Measurements from ENCODE around the gene SF3A2.

The SF3A2 gene

GRCh38 chr19:2255112-2255845 is 18.7 kb downstream of the SF3A2 start:
- DNase-seq, result no peak

DNA sequence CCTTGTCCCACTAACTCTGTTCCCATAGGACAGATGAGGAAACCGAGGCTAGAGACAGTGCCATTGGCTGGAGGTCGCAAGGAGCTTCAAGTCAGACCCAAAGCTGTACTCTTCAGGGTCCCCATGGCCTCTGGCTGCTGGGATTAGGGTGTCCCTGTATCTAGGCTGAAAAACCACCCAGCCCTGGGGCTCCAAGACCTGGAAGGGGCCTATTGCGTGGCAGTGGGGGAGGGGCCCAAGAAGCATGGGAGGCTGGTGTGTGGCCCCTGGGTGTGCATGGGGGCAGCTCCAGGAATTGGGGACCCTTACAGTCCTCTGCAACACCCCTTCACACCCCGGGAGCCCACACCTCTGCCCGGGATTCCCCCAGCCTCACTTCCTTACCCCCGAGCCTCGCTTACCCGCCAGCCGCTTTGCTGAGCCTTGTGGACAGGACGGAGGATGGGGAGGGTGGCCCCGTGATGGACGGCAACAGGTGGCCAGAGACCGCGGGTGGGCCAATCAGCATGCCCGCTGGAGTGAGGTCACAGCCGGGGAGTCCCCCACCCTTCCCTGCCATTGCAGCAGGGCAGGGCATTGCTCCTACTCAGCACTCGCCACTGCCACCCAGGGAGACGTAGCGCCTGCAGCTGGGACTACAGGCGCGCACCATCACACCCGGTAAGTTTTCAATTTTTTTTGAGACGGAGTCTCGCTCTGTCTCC is 19.5 kb downstream of the SF3A2 start, which contains the start of gene JSRP1:
Gene JSRP1 (minus strand): TSS at position 436 of the 704 bp plus-strand sequence. CDS start 1,103 bp downstream, outside the sequence.
- no peak for DNase-seq

GRCh38 chr19:2259336-2259735 is 22.7 kb downstream of the SF3A2 start:
- no peak for DNase-seq

DNA sequence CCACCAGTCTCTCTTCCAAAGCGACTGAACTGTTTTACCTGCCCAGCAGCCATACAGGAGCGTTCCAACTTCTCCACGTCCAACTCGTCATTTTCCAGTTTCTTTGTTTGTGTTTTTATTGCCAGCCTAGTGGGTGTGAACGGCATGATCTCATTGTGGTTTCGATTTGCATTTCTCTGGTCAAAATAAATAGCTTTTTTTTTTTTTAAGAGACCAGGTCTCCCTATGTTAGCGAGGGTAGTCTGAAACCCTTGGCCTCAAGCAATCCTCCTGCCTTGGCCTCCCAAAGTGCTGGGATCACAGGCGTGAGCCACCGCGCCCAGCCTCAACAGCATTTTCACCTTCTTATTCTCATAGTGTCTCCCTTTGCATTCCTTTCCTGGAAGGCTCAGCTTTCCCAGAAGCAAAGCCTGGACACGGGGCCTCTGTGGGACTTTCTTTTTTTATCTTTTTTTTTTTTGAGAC is 23.7 kb downstream of the SF3A2 start:
- DNase-seq, result no peak

DNA sequence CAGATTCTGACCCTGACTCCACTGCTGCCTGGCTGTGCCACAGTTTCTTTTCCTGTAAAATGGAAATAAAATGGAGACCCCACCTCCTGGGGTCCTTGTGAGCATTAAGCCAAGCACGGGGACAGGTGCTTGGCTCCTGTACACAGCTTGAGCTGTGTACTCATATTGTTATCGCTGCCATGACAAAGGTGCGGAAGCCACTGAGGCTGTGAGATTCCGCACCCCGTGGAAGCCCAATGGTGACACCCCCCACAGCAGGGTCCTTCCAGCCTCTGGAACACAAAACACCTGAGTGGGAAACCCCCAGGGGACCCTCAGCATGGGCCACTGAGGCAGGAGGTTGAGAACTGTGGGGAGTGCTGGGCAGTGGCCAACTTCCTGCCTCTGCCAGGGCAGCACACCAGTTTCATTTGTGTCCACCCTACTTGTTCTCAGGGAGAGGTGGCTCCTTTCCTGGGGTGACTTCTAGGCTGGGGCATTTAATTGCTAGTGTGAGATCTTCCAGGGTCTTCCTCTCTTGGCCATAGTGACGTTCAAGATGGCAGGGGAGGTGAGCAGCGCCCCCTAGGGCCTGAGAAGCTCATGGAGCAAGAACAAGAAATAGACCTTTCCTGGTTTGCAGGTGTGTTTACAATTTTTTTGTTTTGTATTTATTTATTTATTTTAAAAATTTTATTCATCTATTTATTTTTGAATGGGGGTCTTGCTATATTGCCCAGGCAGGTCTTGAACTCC is 25.0 kb downstream of the SF3A2 start:
- DNase-seq, result no peak

DNA sequence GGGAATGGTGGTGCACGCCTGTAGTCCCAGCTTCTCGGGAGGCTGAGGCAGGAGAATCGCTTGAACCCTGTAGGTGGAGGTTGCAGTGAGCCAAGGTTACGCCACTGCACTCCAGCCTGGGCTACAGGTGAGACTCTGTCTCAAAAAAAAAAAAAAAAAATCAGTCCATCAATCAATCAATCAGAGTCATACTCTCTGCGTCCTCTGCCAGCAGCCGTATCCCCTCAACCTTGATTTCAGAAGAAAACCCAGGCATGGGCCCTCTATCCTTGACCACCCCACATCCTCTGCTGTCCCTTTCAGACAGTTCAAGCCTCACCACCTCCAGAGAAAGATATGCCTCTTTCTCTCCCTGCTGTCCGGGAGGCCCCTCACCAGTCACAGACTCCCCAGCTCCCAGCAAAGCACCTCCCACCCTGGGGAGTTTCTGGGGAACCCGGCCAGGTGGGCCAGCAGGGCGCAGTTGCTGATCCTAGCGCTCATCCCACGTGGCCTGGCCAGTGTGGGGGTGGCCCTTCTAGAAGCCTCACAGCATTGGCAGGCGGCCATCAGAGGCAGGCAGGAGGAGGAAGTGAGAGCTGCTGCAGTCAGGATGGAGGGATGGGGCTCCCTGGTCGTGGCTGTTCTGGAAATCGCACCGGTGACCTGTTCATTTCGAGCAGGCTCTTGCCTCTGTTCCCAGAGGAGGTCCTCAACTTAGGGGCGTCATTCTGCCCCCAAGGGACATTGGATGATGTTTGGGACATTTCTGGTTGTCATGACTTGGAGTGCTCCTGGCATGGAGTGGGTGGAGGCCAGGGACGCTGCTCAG is 29.8 kb downstream of the SF3A2 start:
- no peak for DNase-seq

GRCh38 chr19:2268480-2268830 is 31.8 kb downstream of the SF3A2 start:
- DNase-seq, result no peak

DNA sequence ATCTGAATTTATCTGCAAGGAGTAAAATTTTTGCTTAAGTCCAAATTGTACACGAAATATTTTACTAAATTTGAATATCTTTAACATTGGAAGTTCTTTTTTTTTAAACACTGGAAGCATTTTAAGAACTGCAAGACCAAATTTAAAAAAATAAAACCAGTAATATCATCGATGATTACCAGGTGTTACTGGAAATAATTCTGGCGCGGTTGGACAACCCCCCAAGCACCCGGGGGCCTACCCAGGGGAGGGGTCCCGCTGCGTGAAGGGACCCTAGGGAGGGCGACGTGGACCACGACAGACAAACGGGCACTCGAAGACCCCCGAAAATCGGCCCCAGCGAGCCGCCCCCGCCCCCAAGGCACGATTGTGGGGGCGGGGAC is 32.2 kb downstream of the SF3A2 start:
- DNase-seq, result no peak

GRCh38 chr19:2269244-2270156 is 32.9 kb downstream of the SF3A2 start:
- DNase-seq, result peak; percentile 99

GRCh38 chr19:2270157-2270422 is 33.5 kb downstream of the SF3A2 start:
- DNase-seq, result no peak

DNA sequence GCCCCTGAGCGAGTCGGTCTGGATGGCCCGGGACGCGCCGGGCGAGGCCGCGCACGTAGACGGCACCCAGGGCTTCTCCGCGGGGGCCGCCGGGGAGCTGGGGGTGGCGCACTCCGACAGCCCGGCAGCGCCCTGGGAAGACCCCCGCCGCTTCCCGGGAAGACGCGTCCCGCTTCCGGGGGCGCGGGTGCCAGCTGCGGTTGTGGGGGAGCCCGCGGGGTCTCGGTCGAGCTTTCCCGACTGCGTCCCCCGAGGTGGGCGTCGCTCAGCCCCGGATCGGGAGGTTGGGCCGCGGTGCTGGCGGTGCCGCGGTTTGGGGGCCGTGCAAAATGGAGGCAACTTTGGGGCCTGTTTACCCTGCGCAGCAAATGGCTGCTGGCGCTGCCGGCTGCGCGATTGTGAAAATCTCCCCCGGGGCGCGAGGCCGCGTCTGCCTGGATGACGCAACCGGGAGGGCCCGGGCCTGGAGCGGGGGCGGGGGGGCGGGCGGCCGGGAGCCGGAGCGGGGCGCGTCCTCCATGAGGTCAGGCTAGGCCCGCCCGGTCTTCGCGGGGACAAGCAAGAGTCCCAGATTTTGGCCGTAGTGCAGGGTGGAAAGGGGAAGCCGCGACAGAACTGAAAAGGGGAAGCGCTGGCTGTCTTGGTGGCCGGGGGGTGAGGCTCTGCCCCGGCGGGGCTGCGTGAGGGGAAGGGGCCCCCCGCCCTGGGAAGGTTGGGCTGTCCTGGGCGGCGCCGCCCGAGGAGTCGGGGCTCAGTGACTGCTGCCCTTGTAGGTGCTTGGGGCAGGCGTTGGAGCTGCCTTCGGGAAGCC is 34.0 kb downstream of the SF3A2 start:
- DNase-seq, result peak; percentile 79

DNA sequence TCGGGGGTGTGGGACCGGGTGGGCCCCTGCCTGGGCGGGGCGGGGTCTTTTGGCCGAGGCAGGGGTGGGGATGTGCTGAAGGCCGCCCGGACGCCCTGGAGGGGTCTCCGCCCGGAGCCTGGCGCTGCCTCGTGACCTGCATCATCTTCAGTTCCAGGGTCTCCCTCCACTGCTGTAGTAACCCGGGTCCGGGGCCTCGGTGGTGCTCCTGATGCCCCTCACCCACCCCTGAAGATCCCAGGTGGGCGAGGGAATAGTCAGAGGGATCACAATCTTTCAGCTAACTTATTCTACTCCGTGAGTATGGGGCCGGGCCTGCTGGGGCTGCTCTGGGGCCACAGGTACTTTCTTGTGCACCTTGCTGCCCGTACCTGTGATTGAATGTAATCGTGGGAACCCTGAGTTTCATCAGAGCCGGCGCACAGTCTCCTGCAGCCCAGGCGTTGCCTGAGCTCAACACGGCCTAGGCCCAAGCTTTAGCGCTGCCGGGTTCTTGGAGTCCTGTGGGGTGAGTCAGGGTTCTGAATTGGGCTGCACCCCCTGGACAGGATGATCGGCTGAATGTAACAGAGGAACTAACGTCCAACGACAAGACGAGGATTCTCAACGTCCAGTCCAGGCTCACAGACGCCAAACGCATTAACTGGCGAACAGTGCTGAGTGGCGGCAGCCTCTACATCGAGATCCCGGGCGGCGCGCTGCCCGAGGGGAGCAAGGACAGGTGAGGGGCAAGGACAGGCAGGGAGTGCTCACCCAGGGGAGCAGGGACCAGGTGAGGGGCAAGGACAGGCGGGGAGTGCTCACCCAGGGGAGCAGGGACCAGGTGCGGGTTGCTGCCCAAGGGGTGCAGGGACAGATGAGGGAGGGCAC is 34.8 kb downstream of the SF3A2 start:
- DNase-seq, result peak; percentile 65

DNA sequence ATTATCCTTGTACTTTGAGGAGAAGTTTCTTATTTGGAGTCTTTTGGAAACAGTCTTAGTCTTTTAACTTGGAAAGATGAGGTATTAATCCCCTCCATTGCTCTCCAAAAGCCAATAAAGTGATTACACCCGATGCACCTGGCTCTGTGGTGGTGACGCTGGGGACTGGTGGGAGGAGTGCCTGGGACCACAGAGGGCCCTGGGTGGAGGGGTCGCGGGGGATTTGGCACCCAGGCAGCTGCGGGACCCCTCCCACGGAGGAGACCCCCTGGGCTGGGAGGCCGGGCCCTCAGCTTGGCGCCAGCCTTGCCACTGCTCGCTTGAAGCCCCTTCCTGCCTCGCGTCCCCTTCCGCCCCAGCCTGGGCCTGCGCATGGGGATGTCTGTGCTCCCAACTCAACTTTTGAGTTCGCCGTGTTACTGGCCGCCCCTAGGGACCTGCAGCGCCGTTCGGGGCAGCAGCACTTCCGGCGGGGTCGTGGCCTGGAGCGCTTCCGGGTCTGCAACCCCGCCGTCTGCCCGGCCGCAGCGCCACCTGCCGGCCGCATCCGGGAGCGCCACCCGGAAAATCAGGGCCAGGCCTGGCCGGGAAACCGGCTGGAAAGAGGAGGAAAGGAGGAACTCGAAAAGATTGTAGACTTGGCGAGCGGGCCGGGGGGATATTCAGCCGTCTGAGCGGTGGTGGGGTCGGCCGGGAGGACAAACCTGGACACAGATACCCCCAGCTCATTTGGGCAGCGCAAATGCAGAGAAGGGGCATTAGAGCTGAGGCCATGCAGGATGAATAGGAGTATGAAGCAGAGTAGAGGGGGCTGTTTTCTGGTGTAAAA is 36.9 kb downstream of the SF3A2 start:
- peak; percentile 78 for DNase-seq

- DNase-seq, result no peak
Observed at GRCh38 chr19:2274185-2274711, 37.6 kb downstream of the SF3A2 start.

DNA sequence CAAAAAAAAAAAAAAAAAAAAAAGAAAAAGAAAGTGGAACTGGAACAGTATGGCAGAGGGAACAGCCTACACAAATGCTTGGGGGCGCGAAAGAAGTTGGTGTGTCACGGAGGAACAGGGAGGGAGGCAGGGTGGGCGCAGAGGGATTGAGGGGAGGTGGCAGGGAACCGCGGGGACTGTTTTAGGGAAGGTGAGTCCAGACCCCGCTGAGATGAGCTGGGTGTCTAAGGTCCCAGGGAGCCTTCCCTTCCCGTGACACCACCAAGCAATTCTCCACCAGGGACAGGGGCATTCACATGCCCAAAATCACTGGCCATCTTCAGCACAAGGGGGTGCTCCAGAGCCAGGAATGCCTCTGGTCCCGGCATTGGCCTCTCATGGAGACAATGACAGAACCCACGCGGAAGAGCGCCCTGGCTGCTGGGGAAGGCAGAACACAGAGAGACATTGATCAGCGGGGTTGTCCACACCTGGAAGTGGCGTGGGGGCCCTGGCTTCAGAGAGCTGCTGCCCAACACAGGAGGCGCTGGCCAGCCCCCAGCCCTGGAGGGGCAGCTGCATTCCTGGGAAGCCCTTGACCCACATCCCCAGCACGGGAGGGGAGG is 38.4 kb downstream of the SF3A2 start:
- no peak for DNase-seq

DNA sequence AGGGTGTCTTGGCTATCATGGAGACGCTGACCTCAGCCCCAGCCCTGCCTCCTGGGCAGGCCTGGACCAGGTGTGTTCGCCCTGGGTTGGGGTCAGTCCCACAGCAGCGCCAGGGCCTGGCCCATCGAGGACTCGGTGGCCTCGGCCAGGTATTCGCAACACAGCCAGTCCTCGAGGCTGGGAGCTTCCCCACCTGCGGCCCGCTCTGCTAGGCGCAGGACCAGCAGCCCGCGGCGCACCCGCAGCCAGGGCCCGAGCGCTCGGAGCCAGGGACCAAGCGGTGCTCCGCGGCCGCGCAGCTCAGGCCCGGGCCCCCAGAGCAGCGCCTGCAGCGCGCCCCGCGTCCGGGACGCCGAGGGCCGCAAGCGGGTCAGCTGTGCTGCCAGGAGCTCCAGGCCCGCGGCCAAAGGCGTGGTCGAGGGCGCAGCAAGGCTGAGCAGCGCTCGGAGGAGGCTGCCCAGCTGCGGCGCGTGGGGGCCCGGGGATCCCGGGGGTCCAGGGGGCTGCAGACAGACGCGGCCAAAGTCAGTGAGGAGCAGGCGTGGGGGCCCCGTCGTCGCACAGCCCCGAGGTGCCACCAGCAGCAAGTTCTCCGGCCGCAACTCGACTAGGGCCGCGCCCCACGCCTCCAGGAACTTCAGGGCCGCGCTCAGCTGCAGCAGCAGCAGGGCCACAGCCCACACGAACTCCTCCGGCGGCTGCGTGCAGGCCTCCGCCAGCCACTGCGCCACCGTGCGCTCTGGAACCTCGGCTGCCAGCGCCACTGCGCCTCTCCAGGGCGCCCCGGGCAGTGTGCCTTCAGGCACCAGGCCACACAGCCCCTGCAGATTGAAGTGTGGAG is 39.2 kb downstream of the SF3A2 start:
- DNase-seq, result no peak

GRCh38 chr19:2276429-2276986 is 39.9 kb downstream of the SF3A2 start:
- DNase-seq, result no peak

Data from T1000 (cell line).